Measurements from ENCODE around the gene IPO5.

The IPO5 gene

GRCh38 chr13:98065468-98065867 lies 112.0 kb downstream of the IPO5 start:
- DNase-seq, result no peak

DNA sequence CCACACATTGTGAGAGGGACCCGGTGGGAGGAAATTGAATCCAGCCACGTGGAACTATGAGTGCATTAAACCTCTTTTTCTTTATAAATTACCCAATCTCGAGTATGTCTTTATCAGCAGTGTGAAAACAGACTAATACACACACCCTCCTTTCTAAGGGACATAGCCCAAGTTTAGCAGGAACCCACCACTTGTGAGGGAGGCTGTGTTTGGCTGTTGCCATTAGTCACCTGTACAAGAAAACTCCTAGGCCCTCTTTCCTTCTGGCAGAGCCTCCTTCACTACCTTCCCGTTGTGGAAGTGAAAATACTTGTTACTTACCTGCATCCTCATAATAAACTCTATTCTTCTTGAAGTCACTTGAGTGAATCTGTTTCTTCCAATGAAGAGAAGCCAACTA lies 113.2 kb downstream of the IPO5 start:
- DNase-seq, result no peak

DNA sequence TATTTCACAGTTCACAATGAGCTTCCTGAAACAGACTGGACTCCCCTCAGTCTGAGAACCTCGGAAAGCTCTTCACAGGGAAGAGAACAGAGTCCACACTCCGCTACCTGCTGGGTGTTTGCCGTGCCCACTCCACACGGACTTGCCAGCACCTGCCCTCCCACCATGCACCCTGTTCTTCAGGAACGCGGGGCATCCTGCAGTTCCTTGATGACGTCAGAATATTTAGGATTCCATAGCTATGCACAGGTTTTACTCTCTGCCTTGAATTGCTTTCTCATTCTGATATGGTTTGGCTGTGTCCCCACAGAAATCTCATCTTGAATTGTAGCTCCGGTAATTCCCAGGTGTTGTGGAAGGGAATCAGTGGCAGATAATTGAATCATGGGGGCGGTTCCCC lies 115.0 kb downstream of the IPO5 start:
- DNase-seq, result no peak

- no peak for DNase-seq
Measured at GRCh38 chr13:98069985-98070384, 116.5 kb downstream of the IPO5 start.

DNA sequence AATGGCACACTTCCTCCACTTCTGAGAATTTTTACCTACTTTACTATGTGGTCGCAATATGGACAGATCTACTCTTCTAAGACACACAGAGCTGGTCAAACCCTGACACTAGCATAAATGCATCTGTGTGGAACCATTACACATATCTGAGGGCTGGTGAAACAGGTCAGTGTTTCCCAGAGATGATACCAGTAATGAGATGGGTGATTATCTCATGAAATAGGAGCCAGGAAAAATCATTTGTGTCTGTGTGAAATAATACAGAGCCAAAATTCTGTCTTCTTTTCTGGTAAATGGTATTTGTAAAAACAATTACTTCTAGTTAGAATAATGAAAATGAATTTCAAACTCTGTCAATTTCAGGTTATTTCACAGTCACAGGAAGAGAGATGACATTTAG lies 117.8 kb downstream of the IPO5 start:
- DNase-seq, result no peak

- no peak for DNase-seq
Measured at GRCh38 chr13:98072476-98072875, 119.0 kb downstream of the IPO5 start.

Measured in T-helper 1 cell (primary cell).